ENCODE measurements around the gene CCT8L2.
"Not testable (repeated sequence)": the region's sequence is repeated elsewhere in the genome, so short reads cannot be mapped to it uniquely, and the experiment has no call there.

- not testable (repeated sequence) for TF ChIP-seq CTCF (IDR thresholded peaks at IDR 0.05; ENCODE audit: low read length); EZH2 (IDR thresholded peaks at IDR 0.05; ENCODE audit: borderline replicate concordance, low read length)
Observed at GRCh38 chr22:16557511-16557910, 35.1 kb downstream of the CCT8L2 start.

Measured in OCI-LY1 (cell line).